Islet of Langerhans (tissue), 1 donor: ENCODE results near the gene ZCWPW2.

Experiments used
- FAIRE-seq: peaks from one replicate; lab custom pipeline; 2011; peaks lifted over from hg19 to GRCh38; lab: Jason Lieb, UNC

Gene ZCWPW2

GRCh38 chr3:28376424-28376823 lies 27.9 kb downstream of the ZCWPW2 start:
- FAIRE-seq, result no peak

- no peak for FAIRE-seq
Measured at GRCh38 chr3:28386049-28386448, 37.5 kb downstream of the ZCWPW2 start.

- no peak for FAIRE-seq
Measured at GRCh38 chr3:28388978-28389377, 40.5 kb downstream of the ZCWPW2 start.

- FAIRE-seq, result no peak
Measured at GRCh38 chr3:28399206-28399605, 50.7 kb downstream of the ZCWPW2 start.

GRCh38 chr3:28406241-28406640 lies 57.7 kb downstream of the ZCWPW2 start:
- no peak for FAIRE-seq

- FAIRE-seq, result no peak
Measured at GRCh38 chr3:28449398-28449797, 100.9 kb downstream of the ZCWPW2 start.

- no peak for FAIRE-seq
Measured at GRCh38 chr3:28462866-28463265, 114.3 kb downstream of the ZCWPW2 start.

GRCh38 chr3:28467414-28467813 lies 118.9 kb downstream of the ZCWPW2 start:
- no peak for FAIRE-seq

GRCh38 chr3:28476194-28476593 lies 127.7 kb downstream of the ZCWPW2 start:
- FAIRE-seq, result peak; percentile 84

- no peak for FAIRE-seq
Measured at GRCh38 chr3:28476764-28477163, 128.2 kb downstream of the ZCWPW2 start.

GRCh38 chr3:28485164-28485563 lies 136.6 kb downstream of the ZCWPW2 start:
- FAIRE-seq, result no peak

GRCh38 chr3:28495301-28495700 lies 146.8 kb downstream of the ZCWPW2 start:
- no peak for FAIRE-seq

- FAIRE-seq, result no peak
Measured at GRCh38 chr3:28502397-28502937, 153.9 kb downstream of the ZCWPW2 start.

GRCh38 chr3:28504976-28505375 lies 156.5 kb downstream of the ZCWPW2 start:
- FAIRE-seq, result no peak

- FAIRE-seq, result no peak
Measured at GRCh38 chr3:28521663-28522062, 173.1 kb downstream of the ZCWPW2 start.

GRCh38 chr3:28542351-28542750 lies 193.8 kb downstream of the ZCWPW2 start:
- no peak for FAIRE-seq

GRCh38 chr3:28544236-28544635 lies 195.7 kb downstream of the ZCWPW2 start:
- FAIRE-seq, result no peak

GRCh38 chr3:28544831-28545230 lies 196.3 kb downstream of the ZCWPW2 start:
- FAIRE-seq, result no peak

- no peak for FAIRE-seq
Measured at GRCh38 chr3:28547677-28548076, 199.2 kb downstream of the ZCWPW2 start.

- no peak for FAIRE-seq
Measured at GRCh38 chr3:28553175-28553574, 204.7 kb downstream of the ZCWPW2 start.

GRCh38 chr3:28556195-28556594 lies 207.7 kb downstream of the ZCWPW2 start:
- FAIRE-seq, result no peak

GRCh38 chr3:28564211-28564610 lies 215.7 kb downstream of the ZCWPW2 start:
- no peak for FAIRE-seq

GRCh38 chr3:28569357-28569756 lies 220.8 kb downstream of the ZCWPW2 start:
- FAIRE-seq, result no peak

GRCh38 chr3:28574036-28574435 lies 225.5 kb downstream of the ZCWPW2 start:
- no peak for FAIRE-seq
